Esophagus squamous epithelium (tissue), 4 donors: ENCODE data around the gene ELOVL6.

Source experiments
- CTCF ChIP-seq, 6 experiments: fragments of 450-650 bp in 4 of 6; fragments of 200-600 bp in 2 of 6; sonication (generic) in 2 of 6; IDR thresholded peaks; one replicate each; pipeline ENCODE4 v1.5.1; 2016 to 2019; ENCODE audit warnings: antibody characterized with exemption in 6 of 6, mild to moderate bottlenecking in 4 of 6, moderate library complexity in 4 of 6
- POLR2A ChIP-seq, 4 donors: fragments of 450-650 bp; IDR thresholded peaks; one replicate each; pipeline ENCODE4 v1.6.1; 2017; ENCODE audit warnings: antibody characterized with exemption in 4 of 4, mild to moderate bottlenecking in 4 of 4, moderate library complexity in 3 of 4

DNA sequence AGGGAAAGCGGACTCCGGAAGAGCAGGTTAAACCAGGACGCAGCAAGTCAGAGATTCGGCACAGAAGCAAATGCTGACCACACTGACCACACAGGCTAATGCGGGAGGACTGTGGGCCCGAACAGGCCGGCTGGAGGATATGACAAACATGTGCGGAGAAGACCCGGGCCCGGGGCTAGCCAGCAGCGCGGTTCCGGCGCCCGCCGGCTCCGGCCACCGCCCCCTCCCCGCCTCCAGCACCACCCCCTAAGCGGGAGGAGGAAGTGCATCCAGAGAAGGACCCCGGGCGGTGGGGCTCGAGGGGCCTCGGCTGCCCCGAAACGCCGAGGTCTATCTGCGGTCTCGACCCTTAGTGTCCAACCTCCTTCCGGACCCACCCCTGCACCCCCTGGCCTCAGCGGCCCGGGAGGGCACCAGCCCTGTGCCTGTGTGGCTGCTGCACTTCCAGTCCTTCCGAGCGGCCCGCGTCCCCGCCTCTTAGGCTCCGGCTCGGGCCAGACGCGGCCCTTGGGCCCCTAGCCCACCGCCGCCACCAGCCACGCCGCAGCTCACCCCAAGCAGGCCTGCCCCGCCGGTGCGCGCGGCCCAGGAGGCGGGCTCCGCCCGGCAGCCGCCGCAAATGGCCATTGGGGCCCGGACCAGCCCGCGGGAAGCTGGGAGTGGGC is 2.1 kb downstream of the ELOVL6 start:
- TF ChIP-seq CTCF (IDR thresholded peaks at IDR 0.05), result no peak
- peak in 2 of 4 donors; percentile 8 to 36 for TF ChIP-seq POLR2A (IDR thresholded peaks at IDR 0.05)
